Hematopoietic multipotent progenitor cell treated with erythropoietin and hydrocortisone succinate and interleukin-3 and kit ligand, for 4 days (in vitro differentiated cells): ENCODE data around the gene SGSM1.
A peak's percentile ranks its signal among the peaks of the same experiment; 100 is the strongest.
"Not testable (repeated sequence)": the region's sequence is repeated elsewhere in the genome, so short reads cannot be mapped to it uniquely, and the experiment has no call there.

Source experiments
- DNase-seq: peaks from one replicate; pipeline ENCODE4 v3.0.0-alpha.2; 2015

SGSM1 gene

DNA sequence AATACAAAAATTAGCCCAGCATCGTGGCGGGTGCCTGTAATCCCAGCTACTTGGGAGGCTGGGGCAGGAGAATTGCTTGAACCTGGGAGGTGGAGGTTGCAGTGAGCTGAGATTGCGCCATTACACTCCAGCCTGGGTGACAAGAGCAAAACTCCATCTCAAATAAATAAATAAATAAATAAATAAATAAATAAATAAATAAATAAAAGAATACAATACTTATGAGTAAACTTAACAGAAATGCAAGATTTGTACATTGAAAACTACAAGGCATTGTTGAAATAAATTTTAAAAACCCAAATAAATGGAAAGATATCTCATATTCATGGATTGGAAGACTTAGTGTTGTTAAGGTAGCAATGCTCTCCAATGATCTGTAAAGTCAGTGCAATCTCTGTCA lies 101.1 kb downstream of the SGSM1 start:
- DNase-seq, result not testable (repeated sequence)

DNA sequence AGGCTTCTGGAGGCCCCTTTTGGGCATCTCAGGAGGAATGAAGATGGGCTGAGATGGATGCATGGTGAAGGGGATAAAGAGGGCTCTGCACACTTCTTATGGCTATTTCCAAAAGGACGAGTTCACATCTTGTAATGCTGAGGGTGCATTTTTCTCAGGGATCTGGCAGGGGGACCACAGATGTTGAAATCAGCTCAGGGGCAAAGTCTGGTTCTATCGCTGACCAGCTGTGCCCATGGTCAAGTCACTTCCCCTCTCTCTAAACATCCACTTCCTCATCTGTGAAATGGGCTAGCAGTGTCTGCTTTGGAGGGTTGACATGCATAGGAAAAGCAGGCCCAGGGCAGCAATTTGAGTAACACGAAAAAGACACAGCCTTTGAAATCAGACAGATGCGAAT lies 114.0 kb downstream of the SGSM1 start:
- DNase-seq, result peak; percentile 3

DNA sequence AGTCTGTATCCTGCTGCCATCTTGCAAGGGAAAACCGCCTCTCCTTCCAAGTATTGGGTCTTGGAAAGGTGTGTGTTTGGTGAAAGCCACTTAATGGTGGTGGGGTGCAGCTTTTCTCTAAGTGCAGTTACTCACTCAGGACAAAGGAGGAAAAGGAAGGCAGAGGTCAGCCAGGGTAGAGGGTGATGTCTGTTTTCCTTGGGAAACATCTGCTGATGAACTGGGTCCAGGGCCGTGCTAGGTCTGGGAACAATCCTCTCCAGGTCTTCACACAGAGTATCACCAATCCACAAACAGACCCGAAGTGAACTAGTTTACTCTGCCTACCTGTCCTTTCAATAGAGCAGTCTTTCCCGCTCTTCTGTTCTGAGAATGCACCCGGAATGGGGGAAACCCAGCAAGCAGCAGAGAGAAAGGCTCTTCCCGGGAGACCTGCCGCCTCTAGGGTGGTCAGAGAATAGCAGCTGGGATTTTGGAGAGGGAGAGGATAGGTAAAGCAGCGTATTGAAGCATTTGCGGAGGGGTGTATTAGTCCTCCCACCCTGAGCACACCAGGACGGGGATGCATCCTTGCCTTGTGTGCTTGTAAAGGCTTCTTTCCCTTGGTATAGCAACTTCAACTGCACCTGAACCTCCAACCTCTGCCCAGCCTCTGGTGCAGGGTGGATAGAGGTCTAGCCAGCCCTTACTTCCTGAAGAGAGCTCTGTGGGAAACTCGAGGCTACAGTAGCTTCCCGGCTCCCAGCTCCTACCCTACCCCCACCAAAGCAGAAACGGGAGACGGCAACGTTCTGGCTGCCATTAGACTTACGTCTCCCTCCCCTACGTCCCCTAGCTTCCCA lies 119.8 kb downstream of the SGSM1 start:
- DNase-seq, result no peak

DNA sequence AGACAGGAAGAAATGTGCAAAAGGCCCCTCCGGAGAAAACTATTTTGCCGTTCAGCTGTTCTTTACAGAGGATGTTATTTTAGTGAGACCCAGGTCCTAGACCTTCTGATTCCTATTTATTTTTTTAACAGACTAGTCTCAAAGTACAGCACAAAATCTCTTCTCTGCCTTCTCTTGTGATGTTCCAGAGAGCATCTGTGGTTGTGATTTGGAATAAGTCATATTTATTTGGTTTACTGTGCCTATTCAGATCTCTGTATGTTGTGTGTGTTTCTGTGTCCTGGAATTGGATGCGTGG lies 120.4 kb downstream of the SGSM1 start:
- no peak for DNase-seq

DNA sequence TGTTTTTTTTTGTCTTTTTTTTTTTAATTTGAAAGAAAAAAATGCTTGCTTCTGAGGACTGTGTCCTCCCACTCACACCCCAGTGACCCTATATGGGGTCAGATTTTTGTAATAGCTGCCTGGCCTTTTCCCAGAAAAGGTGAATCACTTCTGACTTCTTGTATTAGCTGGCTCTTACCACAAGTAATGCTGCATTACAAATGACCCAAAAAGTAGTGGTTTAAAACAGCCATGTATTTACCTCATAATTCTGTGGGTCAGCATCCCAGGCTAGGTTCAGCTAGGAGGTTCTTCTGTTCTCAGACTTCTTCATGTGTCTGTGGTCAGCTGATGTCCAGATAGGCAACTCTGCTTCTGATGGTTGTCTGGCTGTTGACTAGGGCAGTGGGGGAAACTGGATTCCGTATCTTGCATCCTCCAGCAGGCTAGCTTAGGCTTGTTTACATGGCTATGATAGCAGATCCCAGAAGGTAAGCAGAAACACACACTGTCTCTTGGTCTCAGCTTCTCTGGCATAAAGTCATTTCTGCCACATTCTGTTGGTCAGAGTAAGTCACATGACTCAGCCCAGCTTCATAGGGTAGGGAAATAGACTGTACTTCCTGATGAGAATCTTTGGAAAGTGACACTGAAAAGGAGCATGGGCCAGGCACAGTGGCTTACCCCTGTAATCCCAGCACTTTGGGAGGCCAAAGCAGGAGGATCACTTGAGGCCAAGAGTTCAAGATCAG lies 121.0 kb downstream of the SGSM1 start:
- no peak for DNase-seq

DNA sequence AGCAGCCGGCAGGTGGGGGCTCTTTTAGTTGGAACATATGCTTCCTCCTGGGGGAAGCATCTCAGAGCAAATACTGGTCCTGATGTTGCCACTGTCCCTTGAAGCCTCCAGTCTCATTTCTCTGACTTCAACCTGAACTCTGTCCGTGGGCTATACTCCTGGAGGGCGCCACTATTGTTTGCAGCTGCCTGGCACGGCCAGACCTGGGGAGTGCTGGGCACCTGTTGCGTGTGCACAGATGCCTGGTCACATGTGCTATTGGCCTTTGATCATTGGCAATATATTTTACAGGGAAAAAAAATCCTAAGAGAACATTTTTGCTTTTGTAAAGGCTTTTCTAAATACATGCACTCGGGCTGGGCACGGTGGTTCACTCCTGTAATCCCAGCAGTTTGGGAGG lies 122.3 kb downstream of the SGSM1 start:
- no peak for DNase-seq

DNA sequence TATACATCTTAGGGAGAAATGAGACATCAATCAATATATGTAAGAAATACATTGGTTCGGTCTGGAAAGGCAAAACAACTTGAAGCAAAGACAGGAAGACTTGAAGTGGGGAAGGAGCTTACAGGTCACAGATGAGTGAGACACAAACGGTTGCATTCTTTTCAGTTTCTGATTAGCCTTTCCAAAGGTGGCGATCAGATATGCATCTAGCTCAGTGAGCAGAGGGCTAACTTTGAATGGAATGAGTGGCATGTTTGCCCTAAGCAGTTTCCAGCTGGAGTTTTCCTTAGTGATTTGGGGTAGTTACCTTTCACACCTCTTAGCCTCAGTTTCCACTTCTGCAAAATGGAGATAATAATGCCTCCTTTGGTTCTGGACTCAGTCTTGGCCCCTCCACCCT lies 124.7 kb downstream of the SGSM1 start:
- no peak for DNase-seq

DNA sequence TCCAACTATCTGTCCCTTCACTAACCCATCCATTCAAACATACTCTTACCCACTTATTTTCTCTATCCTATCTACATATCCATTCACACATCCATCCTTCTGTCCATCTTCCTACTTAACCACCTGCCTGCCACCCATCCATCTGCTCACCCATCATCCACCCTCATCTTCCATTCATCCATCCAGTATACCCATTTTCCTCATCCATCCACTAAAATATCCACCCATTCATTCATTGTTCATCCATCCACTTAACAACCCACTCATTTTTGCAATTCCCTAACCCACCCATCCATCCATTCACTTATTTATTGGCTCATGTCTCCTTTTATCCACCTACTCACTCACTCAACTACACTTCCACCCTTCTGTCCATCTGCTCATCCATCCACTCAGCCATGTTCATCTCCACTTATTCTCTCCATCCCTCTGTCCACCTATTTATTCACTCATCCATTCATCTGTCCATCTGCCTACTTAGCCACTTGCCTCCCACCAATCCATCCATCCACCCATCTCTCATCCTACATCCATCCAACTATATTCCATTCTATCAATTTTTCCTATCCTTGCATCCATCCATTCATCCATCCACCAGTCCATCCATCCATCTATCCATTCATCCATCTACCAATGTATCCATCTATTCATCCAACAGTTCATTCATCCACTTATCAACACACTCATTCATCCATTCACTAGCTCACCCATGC lies 129.9 kb downstream of the SGSM1 start:
- no peak for DNase-seq

DNA sequence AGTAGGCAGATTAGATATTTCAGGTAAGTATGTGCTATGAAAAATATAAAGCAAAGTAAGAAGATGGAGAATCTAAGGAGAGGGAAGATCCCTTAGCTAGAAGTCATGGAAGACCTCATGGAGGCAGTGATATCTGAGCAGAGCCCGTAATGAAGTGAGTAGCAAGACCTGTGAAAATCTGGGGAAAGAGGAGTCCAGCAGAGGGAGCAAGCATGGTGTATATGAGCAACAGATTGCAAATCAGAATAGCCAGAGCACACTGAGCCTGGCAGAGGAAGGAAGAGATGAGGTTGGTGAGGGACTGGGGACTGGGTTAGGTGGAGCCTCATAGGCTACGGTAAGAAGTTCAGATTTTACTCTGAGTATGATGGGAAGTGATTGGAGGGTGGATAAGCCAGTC lies 131.1 kb downstream of the SGSM1 start:
- DNase-seq, result peak; percentile 65

DNA sequence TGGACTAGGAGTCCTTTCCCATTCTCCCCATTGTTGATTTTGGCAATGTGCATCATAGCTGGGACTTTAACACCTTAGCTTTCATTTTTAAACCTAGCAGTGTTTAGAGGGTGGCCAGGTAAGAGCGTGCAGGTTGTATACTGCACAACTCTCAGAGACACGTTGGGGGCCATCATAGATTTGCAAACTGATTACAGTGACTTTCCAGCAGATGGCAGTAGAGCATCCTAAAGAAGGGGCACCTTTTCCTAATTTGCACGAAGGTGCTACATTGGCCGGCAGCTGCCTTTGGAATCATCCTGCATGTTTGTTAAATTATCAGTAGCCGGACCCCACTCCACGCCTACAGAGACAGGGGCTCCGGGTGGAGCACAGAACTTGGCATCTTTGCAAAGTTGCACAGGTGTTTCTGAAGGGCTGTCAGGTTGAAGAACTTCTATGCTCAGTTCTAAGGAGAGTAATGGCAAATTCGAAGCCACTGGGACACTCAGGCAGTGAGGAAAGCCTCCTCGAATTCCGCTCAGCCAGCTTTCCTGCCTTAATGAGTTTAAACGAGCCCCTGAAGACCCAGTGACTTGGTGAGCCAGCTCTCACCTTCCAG lies 132.8 kb downstream of the SGSM1 start:
- peak; percentile 74 for DNase-seq

DNA sequence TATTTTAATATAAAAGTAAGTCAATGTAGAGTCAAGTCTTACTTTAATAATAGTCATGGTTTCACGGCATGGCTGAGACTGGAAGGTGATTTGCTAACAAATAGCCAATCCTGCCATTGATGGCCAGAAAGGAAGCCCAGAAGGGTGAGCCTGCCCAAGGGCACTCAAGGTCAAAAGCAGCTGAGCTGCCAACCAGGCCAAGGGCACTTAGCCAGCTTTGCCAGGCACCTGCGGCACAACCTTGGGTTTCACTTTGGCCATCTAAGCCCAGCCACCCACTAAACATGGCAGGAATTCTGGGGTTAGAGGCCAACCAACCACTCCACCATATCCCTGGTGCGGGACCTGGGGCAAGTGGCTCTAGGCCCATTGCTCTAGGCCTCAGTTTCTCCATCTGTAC lies 136.3 kb downstream of the SGSM1 start:
- DNase-seq, result no peak

DNA sequence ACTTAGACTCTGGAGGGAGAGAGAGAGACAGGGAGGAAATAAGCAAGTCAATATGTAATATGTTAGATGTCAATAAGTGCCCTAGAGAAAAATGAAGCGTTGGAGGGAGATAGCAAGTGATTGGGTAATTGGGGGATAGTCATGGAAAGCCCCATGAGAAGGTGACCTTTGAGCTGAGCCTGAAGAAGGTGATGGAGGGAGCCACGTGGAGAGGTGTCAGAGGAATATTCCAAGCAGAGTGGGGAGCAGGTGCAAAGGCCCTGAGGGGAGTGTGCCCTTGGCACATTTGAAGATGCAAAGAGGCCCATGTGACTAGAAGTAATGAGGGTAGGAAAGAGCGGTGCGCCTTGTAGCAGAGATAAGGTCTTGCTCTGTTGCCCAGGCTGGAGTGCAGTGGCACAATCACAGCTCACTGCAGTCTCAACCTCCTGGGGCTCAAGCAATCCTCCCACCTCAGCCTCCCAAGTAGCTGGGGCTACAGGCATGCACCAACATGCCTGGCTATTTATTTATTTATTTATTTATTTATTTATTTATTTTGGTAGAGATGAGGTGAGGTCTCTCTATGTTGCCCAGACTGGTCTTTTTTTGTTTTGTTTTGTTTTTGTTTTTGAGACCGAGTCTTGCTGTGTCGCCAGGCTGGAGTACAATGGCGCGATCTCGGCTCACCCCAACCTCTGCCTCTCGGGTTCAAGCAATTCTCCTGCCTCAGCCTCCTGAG lies 138.4 kb downstream of the SGSM1 start:
- no peak for DNase-seq

DNA sequence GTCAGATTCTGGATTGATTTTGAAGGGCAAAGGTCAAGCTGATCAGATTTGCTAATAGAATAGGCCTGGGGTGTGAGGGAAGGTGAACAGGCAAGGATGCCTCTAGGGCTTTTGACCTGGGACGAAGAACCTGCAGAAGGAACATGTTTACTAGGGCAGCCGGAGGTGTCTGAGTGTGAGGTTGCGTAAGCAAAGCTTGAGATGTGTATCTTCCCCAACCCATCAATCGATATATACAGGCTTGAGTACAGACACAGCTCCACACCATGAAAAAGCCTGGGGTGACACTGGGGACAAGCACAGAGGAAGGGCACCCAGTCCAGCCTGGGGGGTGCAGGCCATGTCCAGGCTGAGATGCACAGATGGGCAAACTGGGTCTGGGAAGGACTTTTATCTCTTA lies 139.4 kb downstream of the SGSM1 start:
- no peak for DNase-seq

DNA sequence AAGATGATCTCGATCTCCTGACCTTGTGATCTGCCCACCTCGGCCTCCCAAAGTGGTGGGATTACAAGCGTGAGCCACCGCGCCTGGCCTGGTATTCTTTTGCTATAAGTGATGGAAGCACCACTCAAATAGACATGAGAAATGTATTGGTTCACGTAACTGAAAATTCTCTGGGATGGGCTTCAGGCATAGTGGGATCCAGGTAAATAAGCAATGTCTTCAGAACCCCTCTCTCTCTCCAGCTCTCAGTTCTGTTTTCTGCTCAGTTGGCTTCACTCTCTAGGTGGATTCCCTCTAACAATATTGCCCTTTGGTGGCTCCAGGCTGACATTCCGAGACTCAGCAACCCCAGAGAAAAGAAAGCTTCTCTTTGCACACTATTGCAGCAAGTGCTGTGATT lies 141.4 kb downstream of the SGSM1 start:
- no peak for DNase-seq

DNA sequence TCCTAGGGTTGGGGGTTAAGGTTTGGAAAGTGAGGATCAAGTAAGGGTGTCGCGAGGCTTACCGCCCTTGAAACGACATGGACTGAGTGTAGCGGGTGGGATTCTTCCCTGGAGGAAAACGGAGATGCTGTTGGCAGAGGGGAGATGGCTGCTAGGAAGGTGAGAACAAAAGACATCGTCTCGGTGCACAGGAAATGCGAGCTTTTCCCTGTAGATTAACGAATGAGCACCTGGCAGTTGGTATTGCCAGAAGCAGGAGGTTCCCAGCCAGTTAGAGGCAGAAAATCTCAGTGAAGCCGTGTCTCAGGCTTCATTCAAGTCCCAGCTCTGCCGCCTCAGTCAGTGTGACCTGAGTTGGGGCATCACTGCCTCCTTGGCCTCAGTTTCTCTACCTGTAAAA lies 141.9 kb downstream of the SGSM1 start:
- DNase-seq, result no peak

DNA sequence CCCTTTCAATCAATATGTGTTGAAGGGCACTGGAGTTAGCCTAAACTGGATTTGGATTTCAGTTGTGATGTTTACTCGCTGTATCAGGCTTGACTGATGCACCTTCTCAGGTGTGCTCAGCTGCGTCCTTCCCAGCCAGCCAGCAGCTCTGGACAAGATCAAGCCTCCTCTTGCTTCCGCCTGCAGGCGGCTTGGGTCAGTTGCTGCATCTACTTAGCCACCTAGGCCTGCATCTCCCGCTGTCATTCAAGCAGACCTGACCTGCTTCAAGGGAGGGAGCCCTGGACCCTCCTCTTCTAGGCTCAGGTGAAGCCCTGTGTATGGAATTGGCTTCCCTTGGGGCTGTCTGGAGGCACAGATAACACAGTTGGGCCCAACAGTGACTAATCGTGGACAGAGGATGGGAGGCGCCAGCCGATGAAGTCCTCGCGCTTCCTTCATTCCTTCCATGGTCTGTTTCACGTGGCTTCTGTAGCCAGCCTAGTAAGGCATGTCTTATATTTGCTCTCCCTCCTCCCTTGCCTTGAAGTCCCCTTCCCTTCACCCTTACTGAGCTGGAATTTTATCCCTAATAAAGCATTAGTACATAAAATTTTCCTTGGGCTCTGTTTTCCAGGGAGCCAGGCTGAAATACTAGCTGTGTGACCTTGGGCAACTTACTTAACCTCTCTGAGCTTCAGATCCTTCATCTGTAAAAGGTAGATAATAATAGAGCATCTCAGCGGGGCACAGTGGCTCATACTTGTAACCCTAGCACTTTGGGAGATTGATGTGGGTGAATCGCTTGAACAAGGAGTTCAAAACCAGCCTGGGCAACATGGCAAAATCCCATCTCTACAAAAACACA lies 142.6 kb downstream of the SGSM1 start:
- DNase-seq, result no peak

DNA sequence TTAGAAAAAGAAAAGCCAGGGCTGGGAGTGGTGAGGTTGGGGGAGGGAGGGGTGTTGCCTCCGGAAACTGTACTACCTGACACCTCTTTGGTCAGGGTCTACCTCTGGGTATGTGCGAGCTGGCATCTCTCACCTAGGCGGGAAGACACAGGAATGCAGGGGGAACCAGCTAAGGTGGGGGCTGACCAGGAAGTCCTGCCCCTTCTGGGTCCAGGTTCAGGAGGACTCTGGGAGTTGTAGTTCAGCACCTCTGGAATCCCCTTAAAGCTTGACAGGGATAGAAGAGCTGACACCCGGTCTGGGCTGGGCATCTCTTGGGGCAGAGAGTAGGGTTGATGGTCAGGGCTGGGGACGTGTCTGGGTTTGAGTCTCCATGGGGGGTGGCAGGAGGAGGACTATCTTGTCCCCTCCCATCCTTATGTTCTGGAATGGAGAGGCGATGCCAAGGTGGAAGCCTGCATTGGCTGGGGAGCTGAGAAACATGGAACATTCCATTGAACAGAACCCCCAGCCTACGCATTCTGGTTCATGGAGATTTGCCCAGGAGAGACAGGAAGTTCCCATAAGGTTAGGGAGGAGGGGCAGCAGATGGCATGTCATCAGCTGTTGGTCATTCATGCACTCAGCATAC lies 144.4 kb downstream of the SGSM1 start:
- peak; percentile 15 for DNase-seq

DNA sequence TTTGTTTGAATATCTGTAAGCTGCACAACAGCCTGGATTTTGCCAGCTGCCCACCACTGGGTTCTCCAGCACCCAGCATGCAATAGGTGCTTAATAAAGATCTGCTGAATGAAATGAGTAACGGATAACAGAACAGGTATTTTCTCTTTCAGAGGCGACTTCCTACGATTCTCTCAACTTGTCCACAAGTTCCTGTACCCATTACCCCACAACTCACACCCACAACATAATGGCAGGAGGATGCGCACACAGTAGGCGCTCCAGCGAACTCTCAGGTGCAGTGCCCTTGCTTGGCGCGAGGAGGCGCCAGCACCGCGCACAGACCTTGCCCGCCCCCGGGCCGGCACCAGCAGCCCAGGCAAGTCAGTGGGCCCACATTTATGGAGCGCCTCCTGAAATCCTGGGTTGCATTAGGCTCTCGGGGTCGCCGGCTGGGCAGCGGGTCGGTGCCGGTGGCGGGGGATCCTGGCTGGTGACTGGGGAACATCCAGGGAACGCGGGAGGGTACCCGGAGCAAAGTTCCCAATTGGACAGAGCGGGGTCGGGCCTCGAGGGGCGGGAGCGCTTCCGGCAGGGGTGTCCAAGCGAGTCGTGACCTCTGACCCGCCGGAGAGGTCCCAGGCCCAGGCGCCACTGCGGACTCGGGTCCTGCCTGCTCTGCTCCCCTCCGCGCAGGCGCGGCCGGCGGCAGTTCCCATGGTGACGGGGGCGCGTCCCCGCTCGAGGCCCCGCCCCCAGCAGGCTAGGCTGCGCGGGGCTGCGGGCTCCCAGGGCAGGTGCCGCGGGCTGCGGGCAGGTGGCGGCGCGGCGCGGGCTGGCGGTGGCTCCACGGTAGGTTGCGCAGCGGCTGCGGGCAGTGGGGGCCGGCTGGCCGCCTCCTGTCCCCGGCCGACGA lies 146.2 kb downstream of the SGSM1 start, which contains the start of gene KIAA1671:
Gene KIAA1671, plus strand, starts transcription at position 775 of the 895 bp plus-strand sequence. CDS start 75,284 bp downstream, outside the sequence.
- peak; percentile 88 for DNase-seq

DNA sequence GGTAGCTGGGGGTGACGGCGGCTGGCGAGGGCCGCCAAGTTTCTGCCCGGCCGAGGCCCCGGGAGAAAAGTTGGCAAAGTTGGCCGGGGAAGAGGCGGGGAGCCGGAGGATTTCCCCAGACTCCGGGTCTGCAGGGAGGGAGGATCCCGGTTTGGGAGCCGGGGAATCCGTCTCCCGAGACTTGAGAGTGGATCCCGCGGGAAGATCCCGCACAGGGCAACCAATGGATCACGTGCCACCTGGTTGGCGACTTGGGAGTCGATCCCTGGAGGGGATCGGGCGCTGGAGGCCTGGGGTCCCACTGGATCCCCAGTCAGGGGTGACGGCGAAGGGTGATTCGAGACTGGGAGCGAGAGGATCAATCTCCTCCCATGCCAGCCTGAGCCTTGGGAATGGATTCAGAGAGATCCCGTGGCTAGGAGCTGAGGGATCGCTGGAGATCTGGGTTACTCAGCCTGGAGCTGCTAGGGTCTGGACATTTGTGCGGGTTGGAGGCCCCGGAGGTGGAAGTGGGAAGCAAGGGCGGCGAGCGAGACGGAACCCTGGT lies 146.9 kb downstream of the SGSM1 start:
- no peak for DNase-seq
